ENCODE measurements around the gene CHRNA4. TPM values are rescaled to one million over a fixed set of nuclear protein-coding genes. Genes with fewer than 3 reads are reported as not detected.

Gene CHRNA4
- total RNA-seq, 2 experiments from 2014 or later, result not detected

DNA sequence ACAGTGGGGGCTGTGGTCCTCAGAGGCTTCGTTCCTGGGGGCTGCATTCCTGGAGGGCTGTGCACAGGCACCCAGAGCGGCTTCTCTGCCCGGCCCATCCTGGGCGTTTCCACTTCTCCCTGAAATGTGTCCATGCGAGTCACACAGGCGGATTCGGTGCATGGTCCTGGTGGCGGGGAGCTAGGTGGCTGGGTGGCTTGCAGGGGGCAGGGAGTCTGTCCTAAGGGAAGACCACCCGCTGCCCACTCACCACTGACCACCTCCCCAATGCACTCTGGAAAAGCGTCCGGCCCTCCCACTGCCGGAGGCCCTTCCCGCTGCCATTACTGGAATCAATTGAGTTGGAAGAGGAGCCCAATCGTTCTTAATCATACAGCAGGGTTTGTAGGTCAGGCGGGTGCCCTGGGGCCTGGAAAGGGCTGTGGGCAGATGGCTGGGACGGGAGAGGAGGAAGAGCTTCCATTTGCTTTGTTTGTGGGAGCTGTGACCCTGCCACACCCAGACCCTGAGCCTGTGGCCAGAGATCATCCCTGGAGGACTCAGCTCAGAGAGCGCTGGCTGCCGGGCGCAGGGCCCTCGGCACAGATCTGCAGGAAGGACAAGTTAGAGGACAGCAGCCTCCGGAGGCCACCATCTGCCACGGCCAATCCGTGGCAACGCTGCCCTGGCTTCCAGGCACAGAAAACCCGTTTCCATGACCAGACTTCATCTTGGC, 6.4 kb downstream of the CHRNA4 start:
- DNase-seq, result no peak
- CTCF ChIA-PET, result no interaction called here
- Mint-ChIP-seq H3K36me3 (no peaks in the 10 kb centered on the region), H3K4me3 (no peak overlapping the region), H3K4me1 (ENCODE audit: low read depth) (no peaks in the 10 kb centered on the region), H3K27me3 (peaks cover 12% of the 10 kb centered on the region), H3K9me3 (peaks cover 7% of the 10 kb centered on the region), H3K27ac (no peak overlapping the region)
- intact Hi-C loops (cut with micrococcal nuclease), result no loop called here
- POLR2A ChIA-PET, result no interaction called here

GRCh38 chr20:63352811-63353221, 8.3 kb downstream of the CHRNA4 start:
- Mint-ChIP-seq H3K4me1 (ENCODE audit: low read depth) (no peaks in the 10 kb centered on the region), H3K36me3 (no peaks in the 10 kb centered on the region), H3K9me3 (peaks cover 7% of the 10 kb centered on the region), H3K27ac (no peak overlapping the region), H3K27me3 (peaks cover 3% of the 10 kb centered on the region), H3K4me3 (no peak overlapping the region)
- intact Hi-C loops (cut with micrococcal nuclease), result no loop called here
- no peak for DNase-seq
- ChIA-PET POLR2A (no interaction called here), CTCF (no interaction called here)

DNA sequence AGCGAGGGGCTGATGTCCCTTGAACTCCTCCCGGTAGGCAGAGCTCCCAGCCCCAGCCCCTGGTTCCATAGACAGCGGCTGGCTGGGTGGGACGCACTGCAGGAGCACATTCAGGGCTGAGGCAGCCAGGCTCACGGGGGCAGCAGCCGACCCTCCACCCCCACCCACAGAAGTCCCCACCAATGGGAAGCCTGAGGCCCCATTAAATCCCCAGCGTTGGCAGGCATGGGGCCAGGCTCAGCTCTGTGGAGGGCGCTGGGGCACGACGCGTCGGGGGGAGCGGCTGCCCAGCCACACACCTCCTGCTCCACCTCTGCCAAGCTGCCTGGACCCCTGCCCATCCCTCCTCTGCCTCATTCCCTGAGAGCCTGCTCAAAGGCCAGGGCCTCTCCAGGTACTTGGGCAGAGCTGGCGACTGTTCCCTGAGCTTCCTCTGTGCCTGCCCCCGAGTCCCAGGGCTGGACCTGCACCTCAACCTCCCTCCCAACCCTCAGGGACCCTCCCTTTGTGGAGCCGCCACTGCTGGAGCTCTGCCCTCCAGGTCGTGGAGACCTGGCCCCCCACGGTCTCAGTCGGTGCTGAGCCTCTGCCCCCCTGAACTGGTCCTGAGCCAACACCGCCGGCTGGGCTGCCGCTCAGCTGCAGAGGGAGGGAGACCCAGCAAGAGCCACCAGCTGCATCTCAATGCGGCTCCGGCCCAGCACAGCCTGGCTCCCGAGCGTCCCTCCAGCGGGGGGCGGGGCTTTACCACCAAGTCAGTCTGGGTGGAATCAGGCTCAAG, 9.1 kb downstream of the CHRNA4 start:
- Mint-ChIP-seq H3K27me3 (peaks cover 3% of the 10 kb centered on the region), H3K9me3 (peaks cover 7% of the 10 kb centered on the region), H3K4me3 (no peak overlapping the region), H3K36me3 (no peaks in the 10 kb centered on the region), H3K4me1 (ENCODE audit: low read depth) (no peaks in the 10 kb centered on the region), H3K27ac (no peak overlapping the region)
- DNase-seq, result no peak
- CTCF ChIA-PET, result no interaction called here
- POLR2A ChIA-PET, result no interaction called here
- intact Hi-C loops (cut with micrococcal nuclease), result no loop called here

- DNase-seq, result no peak
- no peaks in the 10 kb centered on the region for H3K4me1 Mint-ChIP-seq (ENCODE audit: low read depth)
- H3K27me3 Mint-ChIP-seq, result no peaks in the 10 kb centered on the region
- intact Hi-C loops (cut with micrococcal nuclease), result no loop called here
- H3K27ac Mint-ChIP-seq, result no peak overlapping the region
- H3K4me3 Mint-ChIP-seq, result no peak overlapping the region
- no peaks in the 10 kb centered on the region for H3K36me3 Mint-ChIP-seq
- H3K9me3 Mint-ChIP-seq, result peaks cover 7% of the 10 kb centered on the region
- CTCF ChIA-PET, result no interaction called here
- POLR2A ChIA-PET, result no interaction called here
These were observed 9.8 kb downstream of the CHRNA4 start for GRCh38 chr20:63351326-63351700.

- peaks cover 7% of the 10 kb centered on the region for H3K9me3 Mint-ChIP-seq
- POLR2A ChIA-PET, result no interaction called here
- CTCF ChIA-PET, result no interaction called here
- H3K4me3 Mint-ChIP-seq, result no peak overlapping the region
- no peaks in the 10 kb centered on the region for H3K27me3 Mint-ChIP-seq
- DNase-seq, result no peak
- no peaks in the 10 kb centered on the region for H3K36me3 Mint-ChIP-seq
- no peak overlapping the region for H3K27ac Mint-ChIP-seq
- intact Hi-C loops (cut with micrococcal nuclease), result no loop called here
- no peaks in the 10 kb centered on the region for H3K4me1 Mint-ChIP-seq (ENCODE audit: low read depth)
These were observed 10.4 kb downstream of the CHRNA4 start for GRCh38 chr20:63350597-63351325.

- intact Hi-C loops (cut with micrococcal nuclease), result no loop called here
- H3K9me3 Mint-ChIP-seq, result peaks cover 7% of the 10 kb centered on the region
- H3K36me3 Mint-ChIP-seq, result no peaks in the 10 kb centered on the region
- POLR2A ChIA-PET, result no interaction called here
- no peak for DNase-seq
- H3K27me3 Mint-ChIP-seq, result no peaks in the 10 kb centered on the region
- H3K4me3 Mint-ChIP-seq, result no peak overlapping the region
- H3K4me1 Mint-ChIP-seq (ENCODE audit: low read depth), result no peaks in the 10 kb centered on the region
- CTCF ChIA-PET, result no interaction called here
- no peak overlapping the region for H3K27ac Mint-ChIP-seq
These were observed 11.0 kb downstream of the CHRNA4 start for GRCh38 chr20:63350196-63350595.

DNA sequence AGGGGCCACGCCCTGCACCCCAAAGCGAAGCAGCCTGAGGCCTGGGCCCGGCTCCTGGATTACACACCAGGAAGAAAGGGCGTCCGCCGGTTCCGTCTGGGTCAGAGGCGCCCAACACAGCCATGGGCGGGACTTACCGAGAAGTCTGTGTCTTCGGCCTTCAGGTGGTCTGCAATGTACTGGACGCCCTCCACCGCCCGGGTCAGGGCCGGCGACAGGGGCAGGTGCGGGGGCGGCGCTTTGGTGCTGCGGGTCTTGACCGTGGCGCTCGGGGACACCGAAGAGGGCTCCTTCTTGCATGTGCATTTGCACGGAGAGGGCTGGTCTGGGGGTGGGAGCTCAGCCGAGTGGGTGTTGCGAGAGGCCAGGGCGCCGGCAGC, 11.6 kb downstream of the CHRNA4 start:
- Mint-ChIP-seq H3K4me1 (ENCODE audit: low read depth) (no peaks in the 10 kb centered on the region), H3K27me3 (no peaks in the 10 kb centered on the region), H3K9me3 (peaks cover 7% of the 10 kb centered on the region), H3K4me3 (no peak overlapping the region), H3K36me3 (no peaks in the 10 kb centered on the region), H3K27ac (no peak overlapping the region)
- CTCF ChIA-PET, result no interaction called here
- no peak for DNase-seq
- intact Hi-C loops (cut with micrococcal nuclease), result no loop called here
- POLR2A ChIA-PET, result no interaction called here

- DNase-seq, result no peak
- POLR2A ChIA-PET, result no interaction called here
- intact Hi-C loops (cut with micrococcal nuclease), result no loop called here
- H3K36me3 Mint-ChIP-seq, result no peaks in the 10 kb centered on the region
- no peak overlapping the region for H3K4me3 Mint-ChIP-seq
- CTCF ChIA-PET, result no interaction called here
- no peaks in the 10 kb centered on the region for H3K4me1 Mint-ChIP-seq (ENCODE audit: low read depth)
- no peak overlapping the region for H3K27ac Mint-ChIP-seq
- H3K9me3 Mint-ChIP-seq, result peaks cover 7% of the 10 kb centered on the region
- no peaks in the 10 kb centered on the region for H3K27me3 Mint-ChIP-seq
These were observed 12.2 kb downstream of the CHRNA4 start for GRCh38 chr20:63348828-63349515.

- no peak for DNase-seq
- POLR2A ChIA-PET, result no interaction called here
- peaks cover 2% of the 10 kb centered on the region for H3K27me3 Mint-ChIP-seq
- H3K36me3 Mint-ChIP-seq, result no peaks in the 10 kb centered on the region
- intact Hi-C loops (cut with micrococcal nuclease), result no loop called here
- CTCF ChIA-PET, result no interaction called here
- no peak overlapping the region for H3K4me3 Mint-ChIP-seq
- peaks cover 7% of the 10 kb centered on the region for H3K9me3 Mint-ChIP-seq
- no peaks in the 10 kb centered on the region for H3K4me1 Mint-ChIP-seq (ENCODE audit: low read depth)
- no peak overlapping the region for H3K27ac Mint-ChIP-seq
These were observed 13.0 kb downstream of the CHRNA4 start for GRCh38 chr20:63347950-63348827.

GRCh38 chr20:63347081-63347741, 13.9 kb downstream of the CHRNA4 start:
- Mint-ChIP-seq H3K36me3 (no peaks in the 10 kb centered on the region), H3K27ac (no peak overlapping the region), H3K9me3 (peaks cover 7% of the 10 kb centered on the region), H3K4me1 (ENCODE audit: low read depth) (no peaks in the 10 kb centered on the region), H3K27me3 (peaks cover 3% of the 10 kb centered on the region), H3K4me3 (no peak overlapping the region)
- CTCF ChIA-PET, result no interaction called here
- POLR2A ChIA-PET, result no interaction called here
- DNase-seq, result no peak
- intact Hi-C loops (cut with micrococcal nuclease), result no loop called here

DNA sequence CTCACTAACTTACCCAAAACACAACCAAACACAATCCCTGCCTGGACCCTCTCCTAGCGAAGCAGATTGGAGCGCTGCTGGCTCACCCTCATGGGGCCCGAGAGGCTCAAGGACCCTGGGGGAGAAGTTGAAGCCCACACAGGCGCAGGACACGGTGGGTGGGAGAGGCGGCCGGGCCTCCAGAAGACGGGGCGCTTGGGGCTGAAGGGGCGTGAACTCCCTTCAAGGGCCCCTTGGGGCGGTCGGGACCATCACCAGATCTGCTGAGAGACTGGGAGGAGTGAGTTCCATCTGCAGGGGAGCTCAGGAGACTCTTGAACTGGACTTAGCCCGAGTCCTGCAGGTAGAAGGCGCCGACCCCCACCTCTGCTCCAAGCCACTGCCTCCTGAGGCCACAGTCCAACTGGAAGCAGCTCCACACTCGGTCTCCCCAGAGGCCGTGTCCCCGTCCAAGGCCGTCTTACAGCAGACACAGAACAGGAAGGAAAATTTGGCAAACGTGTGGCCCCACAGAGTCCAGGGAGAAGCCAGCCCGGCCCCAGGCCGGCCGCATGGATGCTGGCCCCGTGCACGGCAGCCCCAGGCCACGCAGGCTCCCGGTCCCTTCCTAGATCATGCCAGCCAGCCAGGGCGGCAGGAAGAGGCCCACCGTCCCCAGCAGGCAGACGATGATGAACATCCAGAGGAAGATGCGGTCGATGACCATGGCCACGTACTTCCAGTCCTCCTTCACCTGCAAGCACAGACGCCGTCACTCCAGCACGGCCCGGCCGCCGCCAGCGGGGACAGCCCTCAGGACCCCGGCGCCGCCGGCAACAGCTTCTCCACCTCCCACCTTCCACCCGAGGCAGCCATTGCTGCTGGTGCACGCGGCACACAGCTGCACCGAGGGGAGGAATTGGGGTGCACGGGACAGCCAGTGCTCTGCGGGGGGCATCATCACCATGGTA, 14.7 kb downstream of the CHRNA4 start:
- intact Hi-C loops (cut with micrococcal nuclease), result no loop called here
- no peaks in the 10 kb centered on the region for H3K4me1 Mint-ChIP-seq (ENCODE audit: low read depth)
- no peaks in the 10 kb centered on the region for H3K36me3 Mint-ChIP-seq
- peaks cover 7% of the 10 kb centered on the region for H3K9me3 Mint-ChIP-seq
- H3K27ac Mint-ChIP-seq, result no peak overlapping the region
- ChIA-PET POLR2A (no interaction called here), CTCF (no interaction called here)
- DNase-seq, result no peak
- peaks cover 8% of the 10 kb centered on the region for H3K27me3 Mint-ChIP-seq
- no peak overlapping the region for H3K4me3 Mint-ChIP-seq
